ENCODE results near the gene MBNL2. TPM values are rescaled to one million over a fixed set of nuclear protein-coding genes. Genes with fewer than 3 reads are reported as not detected.

The MBNL2 gene
- total RNA-seq, 2 experiments from 2014 or later, result 2.7 to 7.4 TPM

DNA sequence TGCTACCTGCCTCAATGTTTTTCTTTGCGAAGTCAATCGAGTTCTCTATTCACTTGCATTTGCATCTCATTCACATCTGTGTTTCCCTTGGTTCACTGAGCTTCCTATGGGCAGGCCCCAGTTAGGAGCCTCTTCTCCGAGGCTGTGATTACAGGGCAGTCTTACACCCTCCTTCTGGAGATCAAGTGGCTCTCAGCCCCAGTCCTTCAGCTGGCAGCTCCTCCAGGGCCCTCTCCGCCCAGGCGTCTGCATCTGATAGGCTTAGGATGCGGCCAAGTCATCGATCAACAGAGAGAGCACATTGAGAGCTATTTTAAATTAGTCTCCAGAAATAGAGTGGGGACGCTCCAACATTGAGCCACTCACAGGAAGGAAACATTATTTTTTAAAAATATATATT is 44.2 kb downstream of the MBNL2 start:
- ChIA-PET CTCF (ENCODE audit: unreplicated experiment) (no interaction called here), POLR2A (no interaction called here)
- Histone ChIP-seq H3K4me1 (ENCODE audit: insufficient read depth, low read length, poor library complexity, severe bottlenecking) (peaks cover 6% of the 10 kb centered on the region), H3K79me2 (ENCODE audit: insufficient read depth, low read depth, low read length) (no peaks in the 10 kb centered on the region), H3K4me3 (ENCODE audit: low read depth, low read length, poor library complexity, severe bottlenecking) (no peak overlapping the region), H3K9me2 (ENCODE audit: insufficient read depth, low read length) (no peaks in the 10 kb centered on the region), H2AFZ (ENCODE audit: low read length) (no peak overlapping the region), H4K20me1 (ENCODE audit: insufficient read depth, low read length) (no peaks in the 10 kb centered on the region), H3K27ac (ENCODE audit: low read depth, low read length, poor library complexity, severe bottlenecking) (no peak overlapping the region), H3K4me2 (ENCODE audit: low read length) (no peak overlapping the region), H3K36me3 (ENCODE audit: insufficient read depth, low read length) (no peaks in the 10 kb centered on the region), H3K9me3 (ENCODE audit: low read length) (no peaks in the 10 kb centered on the region)
- BruUV-seq (replicated peaks), result no TSS peak
- TF ChIP-seq, protein P1, sequence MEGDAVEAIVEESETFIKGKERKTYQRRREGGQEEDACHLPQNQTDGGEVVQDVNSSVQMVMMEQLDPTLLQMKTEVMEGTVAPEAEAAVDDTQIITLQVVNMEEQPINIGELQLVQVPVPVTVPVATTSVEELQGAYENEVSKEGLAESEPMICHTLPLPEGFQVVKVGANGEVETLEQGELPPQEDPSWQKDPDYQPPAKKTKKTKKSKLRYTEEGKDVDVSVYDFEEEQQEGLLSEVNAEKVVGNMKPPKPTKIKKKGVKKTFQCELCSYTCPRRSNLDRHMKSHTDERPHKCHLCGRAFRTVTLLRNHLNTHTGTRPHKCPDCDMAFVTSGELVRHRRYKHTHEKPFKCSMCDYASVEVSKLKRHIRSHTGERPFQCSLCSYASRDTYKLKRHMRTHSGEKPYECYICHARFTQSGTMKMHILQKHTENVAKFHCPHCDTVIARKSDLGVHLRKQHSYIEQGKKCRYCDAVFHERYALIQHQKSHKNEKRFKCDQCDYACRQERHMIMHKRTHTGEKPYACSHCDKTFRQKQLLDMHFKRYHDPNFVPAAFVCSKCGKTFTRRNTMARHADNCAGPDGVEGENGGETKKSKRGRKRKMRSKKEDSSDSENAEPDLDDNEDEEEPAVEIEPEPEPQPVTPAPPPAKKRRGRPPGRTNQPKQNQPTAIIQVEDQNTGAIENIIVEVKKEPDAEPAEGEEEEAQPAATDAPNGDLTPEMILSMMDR (conservative IDR thresholded peaks at IDR 0.05; ENCODE audit: low read length), result no peak
- TF ChIP-seq EZH2phosphoT487 (IDR thresholded peaks at IDR 0.05; ENCODE audit: borderline replicate concordance, low read depth, low read length), result no peak
- no peak for DNase-seq (ENCODE audit: low spot score)
- intact Hi-C loops (cut with micrococcal nuclease; ENCODE audit: unreplicated experiment), result no loop called here

- POLR2A ChIA-PET, result no interaction called here
- CTCF ChIA-PET (ENCODE audit: unreplicated experiment), result no interaction called here
- H3K9me2 ChIP-seq (ENCODE audit: insufficient read depth, low read length), result no peaks in the 10 kb centered on the region
- H4K20me1 ChIP-seq (ENCODE audit: insufficient read depth, low read length), result no peaks in the 10 kb centered on the region
- H3K4me3 ChIP-seq (ENCODE audit: low read depth, low read length, poor library complexity, severe bottlenecking), result no peak overlapping the region
- BruUV-seq (replicated peaks), result no TSS peak
- TF ChIP-seq, protein P1 (conservative IDR thresholded peaks at IDR 0.05; ENCODE audit: low read length), result no peak
- TF ChIP-seq EZH2phosphoT487 (IDR thresholded peaks at IDR 0.05; ENCODE audit: borderline replicate concordance, low read depth, low read length), result no peak
- H3K36me3 ChIP-seq (ENCODE audit: insufficient read depth, low read length), result no peaks in the 10 kb centered on the region
- H3K9me3 ChIP-seq (ENCODE audit: low read length), result no peaks in the 10 kb centered on the region
- no peaks in the 10 kb centered on the region for H3K79me2 ChIP-seq (ENCODE audit: insufficient read depth, low read depth, low read length)
- H3K4me2 ChIP-seq (ENCODE audit: low read length), result no peak overlapping the region
- no peak overlapping the region for H3K27ac ChIP-seq (ENCODE audit: low read depth, low read length, poor library complexity, severe bottlenecking)
- H2AFZ ChIP-seq (ENCODE audit: low read length), result no peak overlapping the region
- peaks cover under 1% of the 10 kb centered on the region for H3K4me1 ChIP-seq (ENCODE audit: insufficient read depth, low read length, poor library complexity, severe bottlenecking)
- no peak for DNase-seq (ENCODE audit: low spot score)
- intact Hi-C loops (cut with micrococcal nuclease; ENCODE audit: unreplicated experiment), result no loop called here
Measured at GRCh38 chr13:97266772-97267417, 44.8 kb downstream of the MBNL2 start.

GRCh38 chr13:97267418-97268059 is 45.4 kb downstream of the MBNL2 start:
- no peak for DNase-seq (ENCODE audit: low spot score)
- H3K4me1 ChIP-seq (ENCODE audit: insufficient read depth, low read length, poor library complexity, severe bottlenecking), result no peaks in the 10 kb centered on the region
- H4K20me1 ChIP-seq (ENCODE audit: insufficient read depth, low read length), result no peaks in the 10 kb centered on the region
- ChIA-PET POLR2A (no interaction called here), CTCF (ENCODE audit: unreplicated experiment) (no interaction called here)
- no peaks in the 10 kb centered on the region for H3K9me3 ChIP-seq (ENCODE audit: low read length)
- no peaks in the 10 kb centered on the region for H3K79me2 ChIP-seq (ENCODE audit: insufficient read depth, low read depth, low read length)
- intact Hi-C loops (cut with micrococcal nuclease; ENCODE audit: unreplicated experiment), result no loop called here
- no peaks in the 10 kb centered on the region for H3K36me3 ChIP-seq (ENCODE audit: insufficient read depth, low read length)
- H3K4me3 ChIP-seq (ENCODE audit: low read depth, low read length, poor library complexity, severe bottlenecking), result no peak overlapping the region
- H3K4me2 ChIP-seq (ENCODE audit: low read length), result no peak overlapping the region
- no peaks in the 10 kb centered on the region for H3K9me2 ChIP-seq (ENCODE audit: insufficient read depth, low read length)
- no peak overlapping the region for H3K27ac ChIP-seq (ENCODE audit: low read depth, low read length, poor library complexity, severe bottlenecking)
- no peak for TF ChIP-seq EZH2phosphoT487 (IDR thresholded peaks at IDR 0.05; ENCODE audit: borderline replicate concordance, low read depth, low read length)
- TF ChIP-seq, protein P1 (conservative IDR thresholded peaks at IDR 0.05; ENCODE audit: low read length), result no peak
- no peak overlapping the region for H2AFZ ChIP-seq (ENCODE audit: low read length)
- no TSS peak for BruUV-seq (replicated peaks)

Data from OCI-LY7 (cell line).